Adrenal gland (tissue), 5 donors: Measurements from ENCODE around the gene DHX30.

Experiments
- POLR2A ChIP-seq, 2 donors: fragments of 450-650 bp; IDR thresholded peaks; one replicate each; pipeline ENCODE4 v1.6.1; 2017; ENCODE audit warnings: antibody characterized with exemption in 2 of 2, mild to moderate bottlenecking in 2 of 2, moderate library complexity in 1 of 2
- TF ChIP-seq, protein P1 (sequence below), 6 experiments: fragments of 450-650 bp in 4 of 6; fragments of 200-600 bp in 2 of 6; sonication (generic) in 1 of 6; IDR thresholded peaks; 1 replicate in 5 of 6; 2 replicates in 1 of 6; pipeline versions ENCODE4 v1.5.1 to v1.8.0; 2016 to 2021; ENCODE audit warnings: antibody characterized with exemption in 6 of 6, mild to moderate bottlenecking in 2 of 6, moderate library complexity in 1 of 6
- donor health status: DM: no; HTN: no; CAD: no.

DNA sequence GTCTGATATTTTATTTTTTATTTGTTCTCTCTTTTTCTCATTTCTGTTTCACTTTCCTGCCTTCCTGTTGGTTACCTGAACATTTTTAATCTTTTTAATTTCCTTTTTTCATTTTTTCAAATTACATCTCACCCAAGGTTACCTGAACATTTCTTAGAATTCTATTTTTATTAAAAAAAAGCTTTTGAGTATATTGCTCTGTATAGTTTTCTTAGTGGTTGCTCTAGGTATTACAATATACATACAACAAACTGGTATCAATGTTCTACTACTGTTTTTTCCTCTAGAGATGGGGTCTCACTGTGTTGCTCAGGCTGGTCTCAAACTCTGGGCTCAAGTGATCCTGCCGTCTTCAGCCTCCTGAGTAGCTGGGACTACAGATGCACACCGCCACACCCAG lies 79.4 kb downstream of the DHX30 start:
- TF ChIP-seq, protein P1, sequence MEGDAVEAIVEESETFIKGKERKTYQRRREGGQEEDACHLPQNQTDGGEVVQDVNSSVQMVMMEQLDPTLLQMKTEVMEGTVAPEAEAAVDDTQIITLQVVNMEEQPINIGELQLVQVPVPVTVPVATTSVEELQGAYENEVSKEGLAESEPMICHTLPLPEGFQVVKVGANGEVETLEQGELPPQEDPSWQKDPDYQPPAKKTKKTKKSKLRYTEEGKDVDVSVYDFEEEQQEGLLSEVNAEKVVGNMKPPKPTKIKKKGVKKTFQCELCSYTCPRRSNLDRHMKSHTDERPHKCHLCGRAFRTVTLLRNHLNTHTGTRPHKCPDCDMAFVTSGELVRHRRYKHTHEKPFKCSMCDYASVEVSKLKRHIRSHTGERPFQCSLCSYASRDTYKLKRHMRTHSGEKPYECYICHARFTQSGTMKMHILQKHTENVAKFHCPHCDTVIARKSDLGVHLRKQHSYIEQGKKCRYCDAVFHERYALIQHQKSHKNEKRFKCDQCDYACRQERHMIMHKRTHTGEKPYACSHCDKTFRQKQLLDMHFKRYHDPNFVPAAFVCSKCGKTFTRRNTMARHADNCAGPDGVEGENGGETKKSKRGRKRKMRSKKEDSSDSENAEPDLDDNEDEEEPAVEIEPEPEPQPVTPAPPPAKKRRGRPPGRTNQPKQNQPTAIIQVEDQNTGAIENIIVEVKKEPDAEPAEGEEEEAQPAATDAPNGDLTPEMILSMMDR (IDR thresholded peaks at IDR 0.05): peak in 2 of 6 experiments; percentile 8 to 14
- TF ChIP-seq POLR2A (IDR thresholded peaks at IDR 0.05): no peak
